H1 (cell line): ENCODE results near the gene GMEB2. TPM values are rescaled to one million over a fixed set of nuclear protein-coding genes. Genes with fewer than 3 reads are reported as not detected.

Source experiments
- CTCF ChIA-PET: fragments of 300-600 bp; sonication (Branson Sonifier 250); formaldehyde crosslinking; loops from one replicate; lab custom pipeline; 2021; ENCODE audit not compliant: partially characterized antibody; lab: Charles Lee
- POLR2A ChIA-PET: fragments of 300-600 bp; sonication (Branson Sonifier 250); formaldehyde crosslinking; loops from one replicate; lab custom pipeline; 2021; ENCODE audit warnings: inconsistent platforms; ENCODE audit not compliant: partially characterized antibody; lab: Charles Lee
- DNase-seq, 2 experiments: peaks; one replicate each; pipeline versions ENCODE4 v3.0.0 to v3.0.0-alpha.2; 2010 to 2022; ENCODE audit warnings: low spot score in 2 of 2, low read depth in 1 of 2, mixed read lengths in 1 of 2
- FAIRE-seq: peaks from 2 replicates; lab custom pipeline; 2011; peaks lifted over from hg19 to GRCh38; lab: Jason Lieb, UNC
- H2AFZ ChIP-seq: 2 replicates; pipeline ENCODE4 v1.8.1; 2012; ENCODE audit warnings: low read length, inconsistent platforms
- H2AK5ac ChIP-seq: 2 replicates; pipeline ENCODE4 v1.6.1; 2013; ENCODE audit warnings: low read depth, low read length
- H2BK120ac ChIP-seq: replicated peaks from 2 replicates; pipeline ENCODE3; 2013; ENCODE audit warnings: low read depth, low read length, inconsistent platforms
- H2BK12ac ChIP-seq: 2 replicates; pipeline ENCODE4 v1.6.1; 2013; ENCODE audit warnings: low read depth, low read length
- H2BK15ac ChIP-seq: 2 replicates; pipeline ENCODE4 v1.6.1; 2013; ENCODE audit warnings: low read length
- H2BK20ac ChIP-seq: 2 replicates; pipeline ENCODE4 v1.6.1; 2013; ENCODE audit warnings: low read length
- H2BK5ac ChIP-seq: 2 replicates; pipeline ENCODE4 v1.6.1; 2013; ENCODE audit warnings: low read depth, low read length
- H3K14ac ChIP-seq: 2 replicates; pipeline ENCODE4 v1.6.1; 2013; ENCODE audit warnings: inconsistent platforms; ENCODE audit not compliant: insufficient read length
- H3K18ac ChIP-seq: 2 replicates; pipeline ENCODE4 v1.6.1; 2013; ENCODE audit warnings: low read length; ENCODE audit errors: extremely low read depth
- H3K23ac ChIP-seq: 2 replicates; pipeline ENCODE4 v1.6.1; 2013; ENCODE audit warnings: inconsistent platforms; ENCODE audit not compliant: insufficient read length
- H3K23me2 ChIP-seq: 2 replicates; pipeline ENCODE4 v1.6.1; 2013; ENCODE audit warnings: low read depth, low read length
- H3K27ac ChIP-seq: 2 replicates; pipeline ENCODE4 v1.6.1; 2011; ENCODE audit warnings: low read depth, low read length, inconsistent platforms
- H3K27me3 ChIP-seq, 4 experiments: replicated peaks in 1 of 4; 1 replicate in 1 of 4; 2 replicates in 3 of 4; pipeline versions ENCODE4 v1.6.1 to v1.8.1; 2011 to 2013; ENCODE audit warnings: low read length in 3 of 4, mild to moderate bottlenecking in 3 of 4, inconsistent platforms in 2 of 4, mixed read lengths in 2 of 4, moderate library complexity in 1 of 4; ENCODE audit not compliant: control insufficient read depth in 3 of 4, insufficient read depth in 3 of 4; ENCODE audit errors: extremely low read depth in 1 of 4
- H3K36me3 ChIP-seq, 4 experiments: 2 replicates each; pipeline versions ENCODE4 v1.6.1 to v1.8.1; 2011 to 2013; ENCODE audit warnings: mild to moderate bottlenecking in 4 of 4, low read length in 3 of 4, moderate library complexity in 2 of 4, control low read depth in 1 of 4, inconsistent platforms in 1 of 4; ENCODE audit not compliant: insufficient read depth in 4 of 4, control insufficient read depth in 2 of 4
- H3K4ac ChIP-seq: replicated peaks from 2 replicates; pipeline ENCODE3; 2013; ENCODE audit warnings: low read length, low read depth, mixed read lengths, inconsistent platforms; ENCODE audit not compliant: insufficient read length
- H3K4me1 ChIP-seq, 4 experiments: replicated peaks in 1 of 4; 1 replicate in 1 of 4; 2 replicates in 3 of 4; pipeline versions ENCODE4 v1.6.1 to v1.8.1; 2011 to 2013; ENCODE audit warnings: low read length in 3 of 4, inconsistent platforms in 2 of 4, mixed read lengths in 1 of 4; ENCODE audit not compliant: insufficient read depth in 4 of 4, control insufficient read depth in 3 of 4
- H3K4me2 ChIP-seq, 2 experiments: 2 replicates each; pipeline versions ENCODE4 v1.6.1 to v1.8.1; 2011 to 2013; ENCODE audit warnings: low read depth in 2 of 2, low read length in 2 of 2, control low read depth in 1 of 2, inconsistent platforms in 1 of 2, mild to moderate bottlenecking in 1 of 2; ENCODE audit not compliant: insufficient read depth in 1 of 2
- H3K4me3 ChIP-seq, 4 experiments: fragments of 200-600, 300-600 bp in 1 of 4; sonication (generic), shearing (Covaris generic), sonication (Bioruptor Twin) in 1 of 4; 2 replicates each; pipeline versions ENCODE4 v1.5.1 to v1.8.1; 2011 to 2016; ENCODE audit warnings: low read length in 4 of 4, low read depth in 3 of 4, control low read depth in 2 of 4, inconsistent platforms in 2 of 4, mild to moderate bottlenecking in 2 of 4, mixed read lengths in 1 of 4, moderate library complexity in 1 of 4; ENCODE audit not compliant: insufficient read depth in 2 of 4; ENCODE audit errors: extremely low read depth in 1 of 4
- H3K56ac ChIP-seq: replicated peaks from 2 replicates; pipeline ENCODE3; 2013; ENCODE audit warnings: low read depth, mild to moderate bottlenecking, mixed read lengths, low read length, inconsistent platforms; ENCODE audit not compliant: insufficient read length
- H3K79me1 ChIP-seq: 2 replicates; pipeline ENCODE4 v1.6.1; 2013; ENCODE audit warnings: low read depth, low read length, control low read depth
- H3K79me2 ChIP-seq, 2 experiments: 2 replicates each; pipeline versions ENCODE4 v1.6.1 to v1.8.1; 2012 to 2013; ENCODE audit warnings: low read length in 2 of 2, mild to moderate bottlenecking in 2 of 2, inconsistent platforms in 1 of 2; ENCODE audit not compliant: insufficient read depth in 2 of 2, control insufficient read depth in 1 of 2
- H3K9ac ChIP-seq, 4 experiments: replicated peaks in 1 of 4; 1 replicate in 1 of 4; 2 replicates in 3 of 4; pipeline versions ENCODE4 v1.6.1 to v1.8.1; 2011 to 2013; ENCODE audit warnings: low read depth in 3 of 4, low read length in 3 of 4, control low read depth in 2 of 4, mild to moderate bottlenecking in 2 of 4, moderate library complexity in 2 of 4, inconsistent platforms in 1 of 4; ENCODE audit errors: extremely low read depth in 1 of 4
- H3K9me3 ChIP-seq, 2 experiments: 2 replicates each; pipeline versions ENCODE4 v1.6.1 to v1.8.1; 2012 to 2013; ENCODE audit warnings: mild to moderate bottlenecking in 2 of 2, moderate library complexity in 2 of 2, control low read depth in 1 of 2, inconsistent platforms in 1 of 2, low read depth in 1 of 2, low read length in 1 of 2, mixed read lengths in 1 of 2; ENCODE audit not compliant: insufficient read depth in 2 of 2
- H4K20me1 ChIP-seq, 2 experiments: replicated peaks in 1 of 2; 2 replicates each; pipeline versions ENCODE3 to v1.8.1; 2011 to 2013; ENCODE audit warnings: inconsistent platforms in 2 of 2, low read length in 2 of 2, mild to moderate bottlenecking in 1 of 2; ENCODE audit not compliant: insufficient read depth in 2 of 2, control insufficient read depth in 1 of 2
- H4K5ac ChIP-seq: 2 replicates; pipeline ENCODE4 v1.6.1; 2013; ENCODE audit warnings: low read length, low read depth, mixed read lengths, inconsistent platforms; ENCODE audit not compliant: insufficient read length
- H4K8ac ChIP-seq: 2 replicates; pipeline ENCODE4 v1.8.0; 2013; ENCODE audit warnings: mild to moderate bottlenecking, moderate library complexity, low read length, inconsistent platforms; ENCODE audit not compliant: insufficient read depth; ENCODE audit errors: extremely low read depth
- H4K91ac ChIP-seq: replicated peaks from 2 replicates; pipeline ENCODE3; 2013; ENCODE audit warnings: low read length, mixed read lengths, inconsistent platforms; ENCODE audit not compliant: insufficient read length
- ATF2 ChIP-seq: IDR thresholded peaks from 2 replicates; pipeline ENCODE4 v1.6.1; 2012; ENCODE audit warnings: low read length, inconsistent platforms
- BCL11A ChIP-seq, 2 experiments: IDR thresholded peaks; one replicate each; pipeline ENCODE4 v1.6.1; 2011; ENCODE audit warnings: low read depth in 2 of 2, low read length in 2 of 2, mild to moderate bottlenecking in 2 of 2
- CBX8 ChIP-seq: fragments of 300-800, 300-1000 bp; sonication (generic); IDR thresholded peaks from 2 replicates; pipeline ENCODE4 v1.7.1; 2016; ENCODE audit warnings: low read depth, low read length, borderline replicate concordance
- CEBPB ChIP-seq: IDR thresholded peaks from 2 replicates; pipeline ENCODE4 v1.6.1; 2012; ENCODE audit warnings: low read depth, low read length
- GTF2F1 ChIP-seq: IDR thresholded peaks from 2 replicates; pipeline ENCODE4 v1.6.1; 2012; ENCODE audit warnings: low read depth, low read length, improper control_type of control experiment, borderline replicate concordance
- KDM5A ChIP-seq: fragments of 200-600 bp; IDR thresholded peaks from 2 replicates; pipeline ENCODE4 v1.7.1; 2012; ENCODE audit warnings: mild to moderate bottlenecking, low read length, inconsistent platforms, mixed read lengths
- WGBS, 2 experiments: shearing (Covaris generic) in 1 of 2; methylation state at CpG; one replicate each; pipeline versions ENCODE4 v1.1.6 to v1.1.7; 2013 to 2015; ENCODE audit warnings: low lambda C conversion rate in 2 of 2, mixed read lengths in 2 of 2, inconsistent platforms in 1 of 2, low coverage in 1 of 2, missing lambda C conversion rate in 1 of 2; ENCODE audit not compliant: insufficient replicate concordance in 2 of 2, insufficient coverage in 1 of 2, insufficient read length in 1 of 2; ENCODE audit errors: extremely low coverage in 1 of 2, missing lambda C conversion rate in 1 of 2; 5-methylcytosine and 5-hydroxymethylcytosine counted together
- polyA plus RNA-seq, 7 experiments: library from polyadenylated mRNA; depleted of rRNA in 3 of 7; stranded (reverse) in 5 of 7; unstranded in 2 of 7; fragments of >200 nt in 5 of 7; fragments of 200-250 nt in 2 of 7; gene quantifications; 1 replicate in 5 of 7; 2 replicates in 1 of 7; 4 replicates in 1 of 7; pipeline versions ENCODE4 v1.2.1 to v1.2.3, GENCODE V29; 2011 to 2013; ENCODE audit warnings: missing spikeins in 2 of 7, mixed read lengths in 2 of 7
- total RNA-seq: library from RNA; stranded (reverse); fragmentation: NEBNext Ultra II Directional; extraction: Animal tissue kit (Norgen Biotek cat#: 25700); gene quantifications from 2 replicates; pipeline ENCODE4 v1.2.1, GENCODE V29; 2021
- TF ChIP-seq, protein P1 (sequence below): IDR thresholded peaks from 2 replicates; pipeline ENCODE4 v1.6.1; 2012; ENCODE audit warnings: inconsistent platforms

The GMEB2 gene
- total and polyA plus RNA-seq, 2 of the 8 experiments (the other 6 are each of a cell fraction or from before 2014, with no cell fraction given): 12.9 to 14.2 TPM

- no peaks in the 10 kb centered on the region for H3K9me3 ChIP-seq
- H3K79me1 ChIP-seq: peaks cover 7% of the 10 kb centered on the region
- no peak overlapping the region; a peak in 1 of 4 replicates for H3K4me2 ChIP-seq
- H2BK120ac ChIP-seq: no peak overlapping the region
- no peak overlapping the region for H2AFZ ChIP-seq
- no peak overlapping the region for H3K4me3 ChIP-seq
- no peak overlapping the region for H3K27ac ChIP-seq
- H3K23me2 ChIP-seq: peaks cover 10% of the 10 kb centered on the region; the same call in 1 of the 2 replicates
- H3K9ac ChIP-seq: no peak overlapping the region
- DNase-seq (no peak), FAIRE-seq (no peak)
- H4K91ac ChIP-seq: no peak overlapping the region
- H2BK20ac ChIP-seq: no peak overlapping the region
- POLR2A ChIA-PET: interaction anchor here (0.6 to 1.3 kb wide), 4 partner anchors 8 to 18 kb away, joined by 3 to 4 read pairs (median 4); no protein-coding TSS in a partner anchor
- H3K4me1 ChIP-seq: peaks cover 0 to 3% (median under 1%) of the 10 kb centered on the region in 4 experiments; a peak in 3 of 7 replicates
- peaks cover 0 to 47% of the 10 kb centered on the region in 2 experiments; a peak in 2 of 4 replicates for H3K79me2 ChIP-seq
- no peaks in the 10 kb centered on the region; a peak in 2 of 7 replicates for H3K27me3 ChIP-seq
- no peak overlapping the region for H2BK5ac ChIP-seq
- H2AK5ac ChIP-seq: no peak overlapping the region
- no peak overlapping the region; the same call in 1 of the 2 replicates for H4K8ac ChIP-seq
- H3K36me3 ChIP-seq: no peaks in the 10 kb centered on the region
- H3K23ac ChIP-seq: no peak overlapping the region
- WGBS, 2 experiments: 85% methylated on average over 15 of the region's 15 CpGs; no CpG with 5 or more reads in 1 of the 2 experiments
- no peak overlapping the region for H3K56ac ChIP-seq
- TF ChIP-seq ATF2 (no peak), BCL11A (IDR thresholded peaks at IDR 0.05; ENCODE audit: low read depth in 2 of 2, low read length in 2 of 2) (no peak), KDM5A (no peak), CEBPB (peak; percentile 97), GTF2F1 (no peak), CBX8 (no peak)
- TF ChIP-seq, protein P1, sequence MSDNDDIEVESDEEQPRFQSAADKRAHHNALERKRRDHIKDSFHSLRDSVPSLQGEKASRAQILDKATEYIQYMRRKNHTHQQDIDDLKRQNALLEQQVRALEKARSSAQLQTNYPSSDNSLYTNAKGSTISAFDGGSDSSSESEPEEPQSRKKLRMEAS: no peak
- no peak overlapping the region for H4K5ac ChIP-seq
- no peak overlapping the region for H3K14ac ChIP-seq
- H3K18ac ChIP-seq: no peak overlapping the region
- H3K4ac ChIP-seq: no peak overlapping the region
- CTCF ChIA-PET: interaction anchor here (0.7 to 3.1 kb wide), 7 partner anchors 10 to 356 kb away, joined by 3 to 11 read pairs (median 3); partner anchors contain the start of gene PRPF6
- no peak overlapping the region for H2BK12ac ChIP-seq
- no peaks in the 10 kb centered on the region for H4K20me1 ChIP-seq
- H2BK15ac ChIP-seq: no peak overlapping the region
These were observed 2.4 kb downstream of the GMEB2 start for GRCh38 chr20:63624486-63624885.
